A673 (cell line): ENCODE results near the gene GSAP. TPM values are rescaled to one million over a fixed set of nuclear protein-coding genes. Genes with fewer than 3 reads are reported as not detected.

Experiments
- BruUV-seq: library from RNA; stranded (reverse); fragments of 400-500 nt; replicated peaks from 2 replicates; lab custom pipeline; 2021; lab: Mats Ljungman, UMichigan
- CTCF ChIA-PET: fragments of 300-600 bp; sonication (Branson Sonifier 250); formaldehyde crosslinking; loops from one replicate; lab custom pipeline; 2022; ENCODE audit warnings: antibody characterized with exemption; lab: Charles Lee
- POLR2A ChIA-PET: fragments of 300-600 bp; sonication (Branson Sonifier 250); formaldehyde crosslinking; loops from one replicate; lab custom pipeline; 2022; ENCODE audit warnings: antibody characterized with exemption; ENCODE audit not compliant: low non-redundant PET; lab: Charles Lee
- DNase-seq: peaks from one replicate; pipeline ENCODE4 v3.0.0-alpha.2; 2015; ENCODE audit warnings: low spot score
- H3K27ac ChIP-seq: fragments of 200-600 bp; sonication (generic); 2 replicates; pipeline ENCODE4 v1.5.1; 2016; ENCODE audit warnings: mixed run types, low read depth, mild to moderate bottlenecking, mixed read lengths, antibody characterized with exemption, low read length; ENCODE audit not compliant: poor library complexity, severe bottlenecking
- H3K27me3 ChIP-seq: fragments of 200-600 bp; sonication (generic); replicated peaks from 2 replicates; pipeline ENCODE4 v1.6.1; 2017; ENCODE audit warnings: mixed run types, low read depth, mild to moderate bottlenecking, mixed read lengths, antibody characterized with exemption, low read length; ENCODE audit not compliant: insufficient read depth, poor library complexity
- H3K36me3 ChIP-seq: fragments of 200-600 bp; sonication (generic); 2 replicates; pipeline ENCODE4 v1.6.1; 2016; ENCODE audit warnings: mixed run types, mild to moderate bottlenecking, mixed read lengths, antibody characterized with exemption, low read length; ENCODE audit not compliant: insufficient read depth, poor library complexity, severe bottlenecking
- H3K4me1 ChIP-seq: fragments of 200-600 bp; sonication (generic); 2 replicates; pipeline ENCODE4 v1.6.1; 2017; ENCODE audit warnings: mixed run types, mild to moderate bottlenecking, mixed read lengths, antibody characterized with exemption, low read length; ENCODE audit not compliant: insufficient read depth, poor library complexity, severe bottlenecking
- H3K4me3 ChIP-seq: fragments of 200-600 bp; sonication (generic); 2 replicates; pipeline ENCODE4 v1.5.1; 2016; ENCODE audit warnings: low read depth, mixed run types, mild to moderate bottlenecking, mixed read lengths, low read length; ENCODE audit not compliant: poor library complexity, severe bottlenecking
- H3K9me3 ChIP-seq: fragments of 200-600 bp; sonication (generic); 2 replicates; pipeline ENCODE4 v1.6.1; 2016; ENCODE audit warnings: mixed run types, low read depth, mild to moderate bottlenecking, mixed read lengths, antibody characterized with exemption, low read length; ENCODE audit not compliant: poor library complexity, severe bottlenecking
- CTCF ChIP-seq: fragments of 300-800, 200-600 bp; sonication (generic); conservative IDR thresholded peaks from 2 replicates; pipeline ENCODE4 v1.5.1; 2017; ENCODE audit warnings: low read depth, mild to moderate bottlenecking, antibody characterized with exemption, low read length, moderate library complexity, mixed read lengths
- EZH2 ChIP-seq: fragments of 200-600 bp; sonication (generic); IDR thresholded peaks from 2 replicates; pipeline ENCODE4 v1.6.1; 2017; ENCODE audit warnings: borderline replicate concordance, low read depth, mild to moderate bottlenecking, mixed read lengths, antibody characterized with exemption, low read length; ENCODE audit not compliant: poor library complexity, severe bottlenecking
- intact Hi-C: fragments of 100-400 bp; cut with micrococcal nuclease; formaldehyde crosslinking; loops from one replicate; pipeline ENCODE4 v1.10.0; 2022; ENCODE audit not compliant: unreplicated experiment
- total RNA-seq: library from RNA; stranded (reverse); gene quantifications from 2 replicates; pipeline ENCODE4 v1.2.3, GENCODE V29; 2021

The GSAP gene
- total RNA-seq, 1 experiment from 2014 or later, result 0.15 TPM

GRCh38 chr7:77395626-77396025 lies 20.5 kb downstream of the GSAP start:
- intact Hi-C loops, result no loop called here
- Histone ChIP-seq H3K9me3 (no peaks in the 10 kb centered on the region), H3K27ac (no peak overlapping the region), H3K4me3 (no peak overlapping the region), H3K36me3 (no peaks in the 10 kb centered on the region), H3K27me3 (no peaks in the 10 kb centered on the region), H3K4me1 (no peaks in the 10 kb centered on the region)
- ChIA-PET CTCF (no interaction called here), POLR2A (no interaction called here)
- TF ChIP-seq EZH2 (no peak), CTCF (no peak)
- BruUV-seq, result no TSS peak
- no peak for DNase-seq

GRCh38 chr7:77393954-77394353 lies 22.2 kb downstream of the GSAP start:
- POLR2A ChIA-PET, result no interaction called here
- intact Hi-C loops, result no loop called here
- H3K36me3 ChIP-seq, result no peaks in the 10 kb centered on the region

GRCh38 chr7:77393261-77393660 lies 22.9 kb downstream of the GSAP start:
- TF ChIP-seq CTCF (no peak), EZH2 (no peak)
- ChIA-PET CTCF (no interaction called here), POLR2A (no interaction called here)
- H3K27ac ChIP-seq, result no peak overlapping the region
- no peaks in the 10 kb centered on the region for H3K36me3 ChIP-seq
- H3K4me1 ChIP-seq, result no peaks in the 10 kb centered on the region
- H3K9me3 ChIP-seq, result no peaks in the 10 kb centered on the region
- intact Hi-C loops, result no loop called here
- H3K27me3 ChIP-seq, result no peaks in the 10 kb centered on the region
- no TSS peak for BruUV-seq
- DNase-seq, result no peak
- H3K4me3 ChIP-seq, result no peak overlapping the region

More at GRCh38 chr7:77393954-77394353, 22.2 kb downstream of the GSAP start:
- Histone ChIP-seq H3K27me3 (no peaks in the 10 kb centered on the region), H3K9me3 (no peaks in the 10 kb centered on the region), H3K4me3 (no peak overlapping the region), H3K27ac (no peak overlapping the region), H3K4me1 (no peaks in the 10 kb centered on the region)
- CTCF ChIA-PET, result no interaction called here
- TF ChIP-seq CTCF, result no peak
- TF ChIP-seq EZH2, result no peak
- no TSS peak for BruUV-seq
- DNase-seq, result no peak
